A673 (cell line): ENCODE results near the gene GTF2I. TPM values are rescaled to one million over a fixed set of nuclear protein-coding genes. Genes with fewer than 3 reads are reported as not detected.
"Not testable (repeated sequence)": the region's sequence is repeated elsewhere in the genome, so short reads cannot be mapped to it uniquely, and the experiment has no call there.

Experiments used
- BruUV-seq: library from RNA; stranded (reverse); fragments of 400-500 nt; replicated peaks from 2 replicates; lab custom pipeline; 2021; lab: Mats Ljungman, UMichigan
- CTCF ChIA-PET: fragments of 300-600 bp; sonication (Branson Sonifier 250); formaldehyde crosslinking; loops from one replicate; lab custom pipeline; 2022; ENCODE audit warnings: antibody characterized with exemption; lab: Charles Lee
- POLR2A ChIA-PET: fragments of 300-600 bp; sonication (Branson Sonifier 250); formaldehyde crosslinking; loops from one replicate; lab custom pipeline; 2022; ENCODE audit warnings: antibody characterized with exemption; ENCODE audit not compliant: low non-redundant PET; lab: Charles Lee
- DNase-seq: peaks from one replicate; pipeline ENCODE4 v3.0.0-alpha.2; 2015; ENCODE audit warnings: low spot score
- H3K27ac ChIP-seq: fragments of 200-600 bp; sonication (generic); 2 replicates; pipeline ENCODE4 v1.5.1; 2016; ENCODE audit warnings: mixed run types, low read depth, mild to moderate bottlenecking, mixed read lengths, antibody characterized with exemption, low read length; ENCODE audit not compliant: poor library complexity, severe bottlenecking
- H3K27me3 ChIP-seq: fragments of 200-600 bp; sonication (generic); replicated peaks from 2 replicates; pipeline ENCODE4 v1.6.1; 2017; ENCODE audit warnings: mixed run types, low read depth, mild to moderate bottlenecking, mixed read lengths, antibody characterized with exemption, low read length; ENCODE audit not compliant: insufficient read depth, poor library complexity
- H3K36me3 ChIP-seq: fragments of 200-600 bp; sonication (generic); 2 replicates; pipeline ENCODE4 v1.6.1; 2016; ENCODE audit warnings: mixed run types, mild to moderate bottlenecking, mixed read lengths, antibody characterized with exemption, low read length; ENCODE audit not compliant: insufficient read depth, poor library complexity, severe bottlenecking
- H3K4me1 ChIP-seq: fragments of 200-600 bp; sonication (generic); 2 replicates; pipeline ENCODE4 v1.6.1; 2017; ENCODE audit warnings: mixed run types, mild to moderate bottlenecking, mixed read lengths, antibody characterized with exemption, low read length; ENCODE audit not compliant: insufficient read depth, poor library complexity, severe bottlenecking
- H3K4me3 ChIP-seq: fragments of 200-600 bp; sonication (generic); 2 replicates; pipeline ENCODE4 v1.5.1; 2016; ENCODE audit warnings: low read depth, mixed run types, mild to moderate bottlenecking, mixed read lengths, low read length; ENCODE audit not compliant: poor library complexity, severe bottlenecking
- H3K9me3 ChIP-seq: fragments of 200-600 bp; sonication (generic); 2 replicates; pipeline ENCODE4 v1.6.1; 2016; ENCODE audit warnings: mixed run types, low read depth, mild to moderate bottlenecking, mixed read lengths, antibody characterized with exemption, low read length; ENCODE audit not compliant: poor library complexity, severe bottlenecking
- EZH2 ChIP-seq: fragments of 200-600 bp; sonication (generic); IDR thresholded peaks from 2 replicates; pipeline ENCODE4 v1.6.1; 2017; ENCODE audit warnings: borderline replicate concordance, low read depth, mild to moderate bottlenecking, mixed read lengths, antibody characterized with exemption, low read length; ENCODE audit not compliant: poor library complexity, severe bottlenecking
- intact Hi-C: fragments of 100-400 bp; cut with micrococcal nuclease; formaldehyde crosslinking; loops from one replicate; pipeline ENCODE4 v1.10.0; 2022; ENCODE audit not compliant: unreplicated experiment
- total RNA-seq: library from RNA; stranded (reverse); gene quantifications from 2 replicates; pipeline ENCODE4 v1.2.3, GENCODE V29; 2021
- TF ChIP-seq, protein P1 (sequence below): fragments of 300-800, 200-600 bp; sonication (generic); conservative IDR thresholded peaks from 2 replicates; pipeline ENCODE4 v1.5.1; 2017; ENCODE audit warnings: low read depth, mild to moderate bottlenecking, antibody characterized with exemption, low read length, moderate library complexity, mixed read lengths

GTF2I gene
- total RNA-seq, 1 experiment from 2014 or later, result 270 TPM

GRCh38 chr7:74665296-74665938 is 7.9 kb downstream of the GTF2I start:
- CTCF ChIA-PET, result no interaction called here

GRCh38 chr7:74667013-74667412 is 9.5 kb downstream of the GTF2I start:
- DNase-seq, H3K9me3 ChIP-seq, POLR2A ChIA-PET, H3K4me1 ChIP-seq, H3K4me3 ChIP-seq, H3K27ac ChIP-seq, H3K27me3 ChIP-seq, BruUV-seq, intact Hi-C loops: not testable (repeated sequence)
- CTCF ChIA-PET, result interaction anchor here (0.7 kb wide), 1 partner anchor 128 kb away, joined by 3 read pairs; no protein-coding TSS in a partner anchor
- H3K36me3 ChIP-seq, result peaks cover 22% of the 10 kb centered on the region

More at GRCh38 chr7:74665296-74665938, 7.9 kb downstream of the GTF2I start:
- POLR2A ChIA-PET, result no interaction called here
- Histone ChIP-seq H3K36me3 (peaks cover 22% of the 10 kb centered on the region), H3K27ac (no peak overlapping the region), H3K4me3 (no peak overlapping the region), H3K4me1 (no peaks in the 10 kb centered on the region), H3K27me3 (no peaks in the 10 kb centered on the region), H3K9me3 (no peaks in the 10 kb centered on the region)
- intact Hi-C loops, result no loop called here
- TF ChIP-seq EZH2, result no peak
- TF ChIP-seq, protein P1, sequence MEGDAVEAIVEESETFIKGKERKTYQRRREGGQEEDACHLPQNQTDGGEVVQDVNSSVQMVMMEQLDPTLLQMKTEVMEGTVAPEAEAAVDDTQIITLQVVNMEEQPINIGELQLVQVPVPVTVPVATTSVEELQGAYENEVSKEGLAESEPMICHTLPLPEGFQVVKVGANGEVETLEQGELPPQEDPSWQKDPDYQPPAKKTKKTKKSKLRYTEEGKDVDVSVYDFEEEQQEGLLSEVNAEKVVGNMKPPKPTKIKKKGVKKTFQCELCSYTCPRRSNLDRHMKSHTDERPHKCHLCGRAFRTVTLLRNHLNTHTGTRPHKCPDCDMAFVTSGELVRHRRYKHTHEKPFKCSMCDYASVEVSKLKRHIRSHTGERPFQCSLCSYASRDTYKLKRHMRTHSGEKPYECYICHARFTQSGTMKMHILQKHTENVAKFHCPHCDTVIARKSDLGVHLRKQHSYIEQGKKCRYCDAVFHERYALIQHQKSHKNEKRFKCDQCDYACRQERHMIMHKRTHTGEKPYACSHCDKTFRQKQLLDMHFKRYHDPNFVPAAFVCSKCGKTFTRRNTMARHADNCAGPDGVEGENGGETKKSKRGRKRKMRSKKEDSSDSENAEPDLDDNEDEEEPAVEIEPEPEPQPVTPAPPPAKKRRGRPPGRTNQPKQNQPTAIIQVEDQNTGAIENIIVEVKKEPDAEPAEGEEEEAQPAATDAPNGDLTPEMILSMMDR, result no peak
- BruUV-seq, result no TSS peak
- DNase-seq, result no peak

DNA sequence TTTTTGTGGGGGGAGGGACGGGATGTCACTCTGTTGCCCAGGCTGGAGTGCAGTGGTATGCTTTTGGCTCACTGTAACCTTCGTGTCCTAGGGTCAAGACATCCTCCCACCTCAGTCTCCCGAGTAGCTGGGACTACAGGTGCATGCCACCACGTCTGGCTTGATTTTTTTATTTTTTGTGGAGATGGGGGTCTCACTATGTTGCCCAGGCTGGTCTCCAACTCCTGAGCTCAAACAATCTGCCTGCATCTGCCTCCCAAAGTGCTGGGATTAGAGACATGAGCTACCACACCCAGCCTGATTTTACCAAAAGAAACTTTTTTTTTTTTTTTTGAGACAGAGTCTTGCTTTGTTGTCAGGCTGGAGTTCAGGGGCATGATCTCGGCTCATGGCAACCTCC is 10.0 kb downstream of the GTF2I start:
- DNase-seq, intact Hi-C loops, H3K4me1 ChIP-seq, CTCF ChIA-PET, H3K27ac ChIP-seq, H3K9me3 ChIP-seq, POLR2A ChIA-PET, H3K27me3 ChIP-seq, BruUV-seq, H3K4me3 ChIP-seq: not testable (repeated sequence)
- H3K36me3 ChIP-seq, result peaks cover 22% of the 10 kb centered on the region

GRCh38 chr7:74671602-74672001 is 14.1 kb downstream of the GTF2I start:
- intact Hi-C loops, result no loop called here
- POLR2A ChIA-PET, result no interaction called here
- no peaks in the 10 kb centered on the region for H3K4me1 ChIP-seq
- H3K27ac ChIP-seq, result no peak overlapping the region
- TF ChIP-seq EZH2, result no peak
- TF ChIP-seq, protein P1, result no peak
- BruUV-seq, result no TSS peak
- H3K4me3 ChIP-seq, result no peak overlapping the region
- no peaks in the 10 kb centered on the region for H3K27me3 ChIP-seq
- H3K9me3 ChIP-seq, result no peaks in the 10 kb centered on the region
- CTCF ChIA-PET, result no interaction called here
- DNase-seq, result no peak
- H3K36me3 ChIP-seq, result peaks cover 9% of the 10 kb centered on the region
